ENCODE data around the gene FAM163A. TPM values are rescaled to one million over a fixed set of nuclear protein-coding genes. Genes with fewer than 3 reads are reported as not detected.
A peak's percentile ranks its signal among the peaks of the same experiment; 100 is the strongest.

The FAM163A gene
- total RNA-seq, 1 experiment from 2014 or later, result not detected

GRCh38 chr1:179779645-179780272, 36.7 kb downstream of the FAM163A start:
- H3K4me3 Mint-ChIP-seq (ENCODE audit: unreplicated experiment), result no peak overlapping the region
- no peaks in the 10 kb centered on the region for H3K4me1 Mint-ChIP-seq (ENCODE audit: insufficient read depth, unreplicated experiment)
- POLR2A ChIA-PET, result no interaction called here
- no peaks in the 10 kb centered on the region for H3K27me3 Mint-ChIP-seq (ENCODE audit: insufficient read depth, unreplicated experiment)
- peak; percentile 50 for DNase-seq (ENCODE audit: unreplicated experiment)
- no TSS peak for BruUV-seq (replicated peaks)
- intact Hi-C loops (cut with micrococcal nuclease), result no loop called here
- no peak overlapping the region for H3K27ac Mint-ChIP-seq (ENCODE audit: low read depth, unreplicated experiment)
- H3K9me3 Mint-ChIP-seq (ENCODE audit: unreplicated experiment), result no peaks in the 10 kb centered on the region
- CTCF ChIA-PET, result interaction anchor here (0.5 to 4.8 kb wide), 6 partner anchors 12 to 295 kb away, joined by 3 to 25 read pairs (median 8); no protein-coding TSS in a partner anchor
- no peak for TF ChIP-seq CTCF (IDR thresholded peaks at IDR 0.05; ENCODE audit: unreplicated experiment)
- H3K36me3 Mint-ChIP-seq (ENCODE audit: insufficient read depth, unreplicated experiment), result no peaks in the 10 kb centered on the region

- ChIA-PET CTCF (interaction anchor here (0.7 to 3.6 kb wide), 4 partner anchors 9 to 33 kb away, joined by 4 to 19 read pairs (median 10); no protein-coding TSS in a partner anchor), POLR2A (no interaction called here)
- Mint-ChIP-seq H3K36me3 (ENCODE audit: insufficient read depth, unreplicated experiment) (no peaks in the 10 kb centered on the region), H3K4me1 (ENCODE audit: insufficient read depth, unreplicated experiment) (no peaks in the 10 kb centered on the region), H3K27ac (ENCODE audit: low read depth, unreplicated experiment) (no peak overlapping the region), H3K4me3 (ENCODE audit: unreplicated experiment) (no peak overlapping the region), H3K9me3 (ENCODE audit: unreplicated experiment) (no peaks in the 10 kb centered on the region), H3K27me3 (ENCODE audit: insufficient read depth, unreplicated experiment) (no peaks in the 10 kb centered on the region)
- BruUV-seq (replicated peaks), result no TSS peak
- intact Hi-C loops (cut with micrococcal nuclease), result no loop called here
- DNase-seq (ENCODE audit: unreplicated experiment), result no peak
- TF ChIP-seq CTCF (IDR thresholded peaks at IDR 0.05; ENCODE audit: unreplicated experiment), result no peak
These were observed 38.9 kb downstream of the FAM163A start for GRCh38 chr1:179781962-179782361.

GRCh38 chr1:179785031-179785431, 41.9 kb downstream of the FAM163A start:
- H3K4me3 Mint-ChIP-seq (ENCODE audit: unreplicated experiment), result no peak overlapping the region
- ChIA-PET POLR2A (no interaction called here), CTCF (interaction anchor here (0.7 to 4.6 kb wide), 6 partner anchors 14 to 78 kb away, joined by 3 to 36 read pairs (median 4); no protein-coding TSS in a partner anchor)
- DNase-seq (ENCODE audit: unreplicated experiment), result no peak
- H3K27me3 Mint-ChIP-seq (ENCODE audit: insufficient read depth, unreplicated experiment), result no peaks in the 10 kb centered on the region
- H3K27ac Mint-ChIP-seq (ENCODE audit: low read depth, unreplicated experiment), result no peak overlapping the region
- H3K36me3 Mint-ChIP-seq (ENCODE audit: insufficient read depth, unreplicated experiment), result no peaks in the 10 kb centered on the region
- H3K4me1 Mint-ChIP-seq (ENCODE audit: insufficient read depth, unreplicated experiment), result no peaks in the 10 kb centered on the region
- no peaks in the 10 kb centered on the region for H3K9me3 Mint-ChIP-seq (ENCODE audit: unreplicated experiment)
- intact Hi-C loops (cut with micrococcal nuclease), result no loop called here
- no TSS peak for BruUV-seq (replicated peaks)
- no peak for TF ChIP-seq CTCF (IDR thresholded peaks at IDR 0.05; ENCODE audit: unreplicated experiment)

GRCh38 chr1:179785728-179786127, 42.6 kb downstream of the FAM163A start:
- ChIA-PET POLR2A (no interaction called here), CTCF (interaction anchor here (0.5 to 4.6 kb wide), 6 partner anchors 21 to 415 kb away, joined by 3 to 36 read pairs (median 6); no protein-coding TSS in a partner anchor)
- no peaks in the 10 kb centered on the region for H3K4me1 Mint-ChIP-seq (ENCODE audit: insufficient read depth, unreplicated experiment)
- H3K9me3 Mint-ChIP-seq (ENCODE audit: unreplicated experiment), result no peaks in the 10 kb centered on the region
- no peak overlapping the region for H3K27ac Mint-ChIP-seq (ENCODE audit: low read depth, unreplicated experiment)
- intact Hi-C loops (cut with micrococcal nuclease), result no loop called here
- no peak overlapping the region for H3K4me3 Mint-ChIP-seq (ENCODE audit: unreplicated experiment)
- no peaks in the 10 kb centered on the region for H3K36me3 Mint-ChIP-seq (ENCODE audit: insufficient read depth, unreplicated experiment)
- no peaks in the 10 kb centered on the region for H3K27me3 Mint-ChIP-seq (ENCODE audit: insufficient read depth, unreplicated experiment)
- TF ChIP-seq CTCF (IDR thresholded peaks at IDR 0.05; ENCODE audit: unreplicated experiment), result no peak
- no peak for DNase-seq (ENCODE audit: unreplicated experiment)
- no TSS peak for BruUV-seq (replicated peaks)

All from MCF 10A (cell line).